GM19351 (cell line): ENCODE results near the gene ARHGAP28.

Source experiments
- ATAC-seq: cut with Tn5 transposase; IDR thresholded peaks from one replicate; pipeline ENCODE4 v1.9.1; 2021; ENCODE audit warnings: mild to moderate bottlenecking, moderate library complexity; ENCODE audit not compliant: unreplicated experiment

The ARHGAP28 gene

GRCh38 chr18:6866552-6867085 lies 137.1 kb downstream of the ARHGAP28 start:
- ATAC-seq, result no peak

- ATAC-seq, result no peak
These were observed 138.5 kb downstream of the ARHGAP28 start for GRCh38 chr18:6868033-6868432.

GRCh38 chr18:6871566-6871965 lies 142.1 kb downstream of the ARHGAP28 start:
- ATAC-seq, result no peak

GRCh38 chr18:6873040-6873751 lies 143.7 kb downstream of the ARHGAP28 start:
- no peak for ATAC-seq

- ATAC-seq, result no peak
These were observed 144.8 kb downstream of the ARHGAP28 start for GRCh38 chr18:6874315-6874714.

- ATAC-seq, result no peak
These were observed 146.2 kb downstream of the ARHGAP28 start for GRCh38 chr18:6875749-6876148.

GRCh38 chr18:6876641-6877041 lies 147.1 kb downstream of the ARHGAP28 start:
- no peak for ATAC-seq

GRCh38 chr18:6877288-6877687 lies 147.8 kb downstream of the ARHGAP28 start:
- no peak for ATAC-seq

- ATAC-seq, result no peak
These were observed 149.2 kb downstream of the ARHGAP28 start for GRCh38 chr18:6878556-6879297.

GRCh38 chr18:6879508-6880195 lies 150.1 kb downstream of the ARHGAP28 start:
- ATAC-seq, result no peak

- ATAC-seq, result no peak
These were observed 151.7 kb downstream of the ARHGAP28 start for GRCh38 chr18:6881034-6881820.

- no peak for ATAC-seq
These were observed 152.9 kb downstream of the ARHGAP28 start for GRCh38 chr18:6882401-6882800.

- no peak for ATAC-seq
These were observed 155.5 kb downstream of the ARHGAP28 start for GRCh38 chr18:6885006-6885481.

- no peak for ATAC-seq
These were observed 156.7 kb downstream of the ARHGAP28 start for GRCh38 chr18:6885992-6886796.

- ATAC-seq, result no peak
These were observed 157.3 kb downstream of the ARHGAP28 start for GRCh38 chr18:6886797-6887330.

GRCh38 chr18:6891788-6892187 lies 162.3 kb downstream of the ARHGAP28 start:
- no peak for ATAC-seq

GRCh38 chr18:6901286-6901926 lies 171.9 kb downstream of the ARHGAP28 start:
- no peak for ATAC-seq

GRCh38 chr18:6917072-6917471 lies 187.6 kb downstream of the ARHGAP28 start:
- no peak for ATAC-seq
